Stimulated activated naive B cell treated with anti-CD40 and anti-IgM and Interleukin-4, amounts not matched to agents 10 μg/mL and 1 μg/mL and 100 μg/mL, for 72 hours (primary cell): ENCODE data around the gene RIC1.
"Not testable (repeated sequence)": the region's sequence is repeated elsewhere in the genome, so short reads cannot be mapped to it uniquely, and the experiment has no call there.

Experiments
- ATAC-seq, 2 donors: fragments of 150-1000 bp; cut with Tn5 transposase; replicated peaks; 2 replicates each; pipeline ENCODE4 v1.10.0; 2021; ENCODE audit warnings: moderate library complexity in 1 of 2
- DNase-seq: peaks from one replicate; pipeline ENCODE4 v3.0.0; 2021
- H3K27ac Mint-ChIP-seq: one replicate; pipeline ENCODE4 v1.8.0; 2022; ENCODE audit warnings: mild to moderate bottlenecking, mixed read lengths
- H3K27me3 Mint-ChIP-seq, 2 donors: one replicate each; pipeline ENCODE4 v1.8.0; 2022; ENCODE audit warnings: mixed read lengths in 2 of 2
- H3K36me3 Mint-ChIP-seq, 2 donors: one replicate each; pipeline ENCODE4 v1.8.0; 2022; ENCODE audit warnings: mixed read lengths in 2 of 2, mild to moderate bottlenecking in 1 of 2
- H3K4me1 Mint-ChIP-seq, 2 donors: one replicate each; pipeline ENCODE4 v1.8.0; 2022; ENCODE audit warnings: mixed read lengths in 2 of 2, mild to moderate bottlenecking in 1 of 2
- H3K4me3 Mint-ChIP-seq, 2 donors: one replicate each; pipeline ENCODE4 v1.8.0; 2022; ENCODE audit warnings: mild to moderate bottlenecking in 2 of 2, mixed read lengths in 2 of 2, moderate library complexity in 1 of 2
- H3K9me3 Mint-ChIP-seq, 2 donors: one replicate each; pipeline ENCODE4 v1.8.0; 2022; ENCODE audit warnings: mixed read lengths in 2 of 2, mild to moderate bottlenecking in 1 of 2

Gene RIC1

GRCh38 chr9:5749306-5749705 lies 120.4 kb downstream of the RIC1 start:
- ATAC-seq, result no peak
- Mint-ChIP-seq H3K4me3 (no peak overlapping the region), H3K9me3 (peaks cover 8 to 16% of the 10 kb centered on the region in 2 donors), H3K36me3 (peaks cover 39 to 49% of the 10 kb centered on the region in 2 donors), H3K27me3 (no peaks in the 10 kb centered on the region), H3K4me1 (peaks cover 4 to 9% of the 10 kb centered on the region in 2 donors), H3K27ac (no peak overlapping the region)
- no peak for DNase-seq

- Mint-ChIP-seq H3K4me1 (peaks cover 4 to 9% of the 10 kb centered on the region in 2 donors), H3K9me3 (peaks cover 8 to 16% of the 10 kb centered on the region in 2 donors), H3K27me3 (no peaks in the 10 kb centered on the region), H3K36me3 (peaks cover 29 to 41% of the 10 kb centered on the region in 2 donors), H3K4me3 (no peak overlapping the region), H3K27ac (no peak overlapping the region)
- no peak for DNase-seq
- no peak for ATAC-seq
Measured at GRCh38 chr9:5750569-5750968, 121.7 kb downstream of the RIC1 start.

- Mint-ChIP-seq H3K9me3 (no peaks in the 10 kb centered on the region), H3K4me3 (no peak overlapping the region), H3K36me3 (peaks cover 28 to 54% of the 10 kb centered on the region in 2 donors), H3K27ac (no peak overlapping the region), H3K27me3 (no peaks in the 10 kb centered on the region), H3K4me1 (peaks cover 0 to 3% of the 10 kb centered on the region in 2 donors)
- ATAC-seq (no peak), DNase-seq (no peak)
Measured at GRCh38 chr9:5756633-5757032, 127.7 kb downstream of the RIC1 start.

- Mint-ChIP-seq H3K36me3 (peaks cover 40 to 69% of the 10 kb centered on the region in 2 donors), H3K27me3 (no peaks in the 10 kb centered on the region), H3K4me3 (no peak overlapping the region), H3K9me3 (no peaks in the 10 kb centered on the region), H3K27ac (no peak overlapping the region), H3K4me1 (peaks cover 7 to 8% of the 10 kb centered on the region in 2 donors)
- ATAC-seq, result no peak
- no peak for DNase-seq
Measured at GRCh38 chr9:5760338-5760737, 131.4 kb downstream of the RIC1 start.

- Mint-ChIP-seq H3K9me3 (no peaks in the 10 kb centered on the region), H3K36me3 (peaks cover 52 to 83% of the 10 kb centered on the region in 2 donors), H3K4me3 (no peak overlapping the region), H3K27ac (no peak overlapping the region), H3K27me3 (no peaks in the 10 kb centered on the region), H3K4me1 (peaks cover 7% of the 10 kb centered on the region in 2 donors)
- no peak for ATAC-seq
- no peak for DNase-seq
Measured at GRCh38 chr9:5762421-5762820, 133.5 kb downstream of the RIC1 start.

- no peaks in the 10 kb centered on the region for H3K27me3 Mint-ChIP-seq
- DNase-seq (no peak), ATAC-seq (peak; percentile 73 to 79)
- no peaks in the 10 kb centered on the region for H3K9me3 Mint-ChIP-seq
- H3K4me1 Mint-ChIP-seq, result peaks cover 12 to 16% of the 10 kb centered on the region in 2 donors
- no peak overlapping the region for H3K4me3 Mint-ChIP-seq
- no peak overlapping the region for H3K27ac Mint-ChIP-seq
- H3K36me3 Mint-ChIP-seq, result peaks cover 53 to 81% of the 10 kb centered on the region in 2 donors
Measured at GRCh38 chr9:5764130-5764868, 135.4 kb downstream of the RIC1 start.

- ATAC-seq, result peak; percentile 81 to 82
- H3K4me1 Mint-ChIP-seq, result peaks cover 10 to 14% of the 10 kb centered on the region in 2 donors
- peaks cover 45 to 69% of the 10 kb centered on the region in 2 donors for H3K36me3 Mint-ChIP-seq
- no peaks in the 10 kb centered on the region for H3K27me3 Mint-ChIP-seq
- peak overlapping the region; percentile 63 for H3K27ac Mint-ChIP-seq
- peak overlapping the region in 1 of 2 donors; percentile 33 for H3K4me3 Mint-ChIP-seq
- DNase-seq, result no peak
- no peaks in the 10 kb centered on the region for H3K9me3 Mint-ChIP-seq
Measured at GRCh38 chr9:5767968-5768932, 139.3 kb downstream of the RIC1 start.

- H3K9me3 Mint-ChIP-seq, result peaks cover 4% of the 10 kb centered on the region in 2 donors
- peaks cover 32 to 58% of the 10 kb centered on the region in 2 donors for H3K36me3 Mint-ChIP-seq
- H3K27me3 Mint-ChIP-seq, result no peaks in the 10 kb centered on the region
- ATAC-seq (no peak), DNase-seq (no peak)
- no peak overlapping the region for H3K4me3 Mint-ChIP-seq
- H3K27ac Mint-ChIP-seq, result no peak overlapping the region
- H3K4me1 Mint-ChIP-seq, result peaks cover 3 to 4% of the 10 kb centered on the region in 2 donors
Measured at GRCh38 chr9:5773324-5773999, 144.6 kb downstream of the RIC1 start.

GRCh38 chr9:5778805-5779204 lies 149.9 kb downstream of the RIC1 start:
- peaks cover 62 to 79% of the 10 kb centered on the region in 2 donors for H3K36me3 Mint-ChIP-seq
- peaks cover 24 to 33% of the 10 kb centered on the region in 2 donors for H3K9me3 Mint-ChIP-seq
- no peak overlapping the region for H3K4me3 Mint-ChIP-seq
- no peak for ATAC-seq
- no peak for DNase-seq
- H3K27ac Mint-ChIP-seq, result no peak overlapping the region
- no peaks in the 10 kb centered on the region for H3K27me3 Mint-ChIP-seq
- peaks cover 0 to 2% of the 10 kb centered on the region in 2 donors for H3K4me1 Mint-ChIP-seq

GRCh38 chr9:5779705-5780218 lies 150.9 kb downstream of the RIC1 start:
- not testable (repeated sequence) for DNase-seq, H3K4me3 Mint-ChIP-seq, H3K27ac Mint-ChIP-seq, H3K4me1 Mint-ChIP-seq, ATAC-seq, H3K27me3 Mint-ChIP-seq
- peaks cover 57 to 78% of the 10 kb centered on the region in 2 donors for H3K36me3 Mint-ChIP-seq
- peaks cover 24 to 33% of the 10 kb centered on the region in 2 donors for H3K9me3 Mint-ChIP-seq

GRCh38 chr9:5783420-5783819 lies 154.5 kb downstream of the RIC1 start:
- H3K27ac Mint-ChIP-seq, ATAC-seq: not testable (repeated sequence)

GRCh38 chr9:5783982-5784381 lies 155.1 kb downstream of the RIC1 start:
- Mint-ChIP-seq H3K36me3 (peaks cover 69 to 88% of the 10 kb centered on the region in 2 donors), H3K27me3 (no peaks in the 10 kb centered on the region), H3K9me3 (peaks cover 20 to 26% of the 10 kb centered on the region in 2 donors), H3K4me3 (no peak overlapping the region), H3K4me1 (peaks cover 2 to 6% of the 10 kb centered on the region in 2 donors), H3K27ac (no peak overlapping the region)
- DNase-seq (no peak), ATAC-seq (no peak)

More at GRCh38 chr9:5783420-5783819, 154.5 kb downstream of the RIC1 start:
- H3K27me3 Mint-ChIP-seq, H3K4me1 Mint-ChIP-seq, H3K4me3 Mint-ChIP-seq, DNase-seq: not testable (repeated sequence)
- Mint-ChIP-seq H3K9me3 (peaks cover 21 to 29% of the 10 kb centered on the region in 2 donors), H3K36me3 (peaks cover 71 to 88% of the 10 kb centered on the region in 2 donors)

- H3K27ac Mint-ChIP-seq, result no peak overlapping the region
- peaks cover 69 to 87% of the 10 kb centered on the region in 2 donors for H3K36me3 Mint-ChIP-seq
- no peak for ATAC-seq
- peaks cover 2 to 6% of the 10 kb centered on the region in 2 donors for H3K4me1 Mint-ChIP-seq
- peaks cover 20 to 26% of the 10 kb centered on the region in 2 donors for H3K9me3 Mint-ChIP-seq
- H3K27me3 Mint-ChIP-seq, result no peaks in the 10 kb centered on the region
- no peak for DNase-seq
- H3K4me3 Mint-ChIP-seq, result no peak overlapping the region
Measured at GRCh38 chr9:5784526-5785315, 155.8 kb downstream of the RIC1 start.
